Medulla oblongata (tissue), 1 donor: Measurements from ENCODE around the gene GNAI2.
A peak's percentile ranks its signal among the peaks of the same experiment; 100 is the strongest.

Source experiments
- DNase-seq: peaks from one replicate; pipeline ENCODE4 v3.0.0-alpha.2; 2015; ENCODE audit errors: extremely low spot score

Gene GNAI2

GRCh38 chr3:50235716-50236483 lies at the start of gene GNAI2:
Gene GNAI2, plus strand, starts transcription at chr3:50236204. Its CDS starts 132 bp downstream, at chr3:50236336.
- peak; percentile 100 for DNase-seq

DNA sequence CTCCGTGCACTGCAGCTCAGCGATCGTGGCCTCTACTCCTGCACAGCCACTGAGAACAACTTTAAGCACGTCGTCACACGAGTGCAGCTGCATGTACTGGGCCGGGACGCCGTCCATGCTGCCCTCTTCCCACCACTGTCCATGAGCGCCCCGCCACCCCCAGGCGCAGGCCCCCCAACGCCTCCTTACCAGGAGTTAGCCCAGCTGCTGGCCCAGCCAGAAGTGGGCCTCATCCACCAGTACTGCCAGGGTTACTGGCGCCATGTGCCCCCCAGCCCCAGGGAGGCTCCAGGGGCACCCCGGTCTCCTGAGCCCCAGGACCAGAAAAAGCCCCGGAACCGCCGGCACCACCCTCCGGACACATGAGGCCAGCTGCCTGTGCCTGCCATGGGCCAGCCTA lies 48.3 kb upstream of the GNAI2 start:
- DNase-seq, result no peak

DNA sequence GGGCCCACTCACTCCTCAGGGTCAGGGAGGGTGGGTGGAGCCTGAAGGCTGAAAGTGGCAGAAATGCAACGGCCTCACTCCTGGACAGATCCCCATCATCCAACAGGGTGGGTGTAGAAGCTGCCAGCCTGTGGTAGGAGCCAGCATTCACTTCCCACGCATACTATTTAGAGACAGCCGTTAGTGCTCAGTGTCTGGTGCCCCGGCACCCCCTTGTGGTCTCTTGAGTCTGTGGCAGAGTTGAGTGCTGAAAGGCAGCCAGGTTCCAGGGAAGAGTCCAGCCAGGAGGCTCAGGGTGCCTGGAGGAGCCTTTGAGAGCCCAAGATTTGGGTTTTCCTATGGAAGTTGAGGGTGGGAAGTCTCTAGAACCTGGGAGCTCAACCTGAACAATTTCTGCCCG lies 46.7 kb upstream of the GNAI2 start:
- peak; percentile 84 for DNase-seq

GRCh38 chr3:50189989-50190388 lies 46.0 kb upstream of the GNAI2 start:
- DNase-seq, result no peak

GRCh38 chr3:50190936-50191660 lies 44.9 kb upstream of the GNAI2 start, which contains the start of gene GNAT1:
Gene GNAT1, plus strand, starts transcription at chr3:50191610. Its CDS starts 116 bp downstream, at chr3:50191726.
- no peak for DNase-seq

DNA sequence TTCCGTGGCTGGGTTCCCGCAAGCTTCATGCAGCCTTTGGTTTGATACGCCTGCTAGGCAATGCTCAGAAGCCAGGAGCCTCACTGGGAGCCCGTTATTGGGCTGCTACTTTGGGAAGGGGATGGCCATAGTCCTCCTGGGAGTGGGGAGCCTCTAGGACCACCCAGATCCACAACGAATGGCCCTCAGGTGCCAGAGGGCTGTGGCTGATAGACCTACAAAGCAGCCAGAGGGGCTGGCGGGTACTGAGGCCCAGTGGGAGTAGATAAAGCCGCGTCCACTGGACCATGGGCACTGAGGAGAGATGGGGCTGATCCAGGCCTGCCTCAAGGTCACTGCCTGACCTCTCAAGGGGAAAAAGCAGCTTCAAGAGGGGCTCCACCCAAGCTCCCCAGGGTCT lies 43.9 kb upstream of the GNAI2 start:
- no peak for DNase-seq

- DNase-seq, result peak; percentile 67
Measured at GRCh38 chr3:50192689-50193141, 43.3 kb upstream of the GNAI2 start.

GRCh38 chr3:50193286-50193685 lies 42.7 kb upstream of the GNAI2 start:
- DNase-seq, result no peak

GRCh38 chr3:50193746-50194127 lies 42.3 kb upstream of the GNAI2 start:
- DNase-seq, result no peak

- DNase-seq, result peak; percentile 74
Measured at GRCh38 chr3:50194128-50194902, 41.7 kb upstream of the GNAI2 start.

- DNase-seq, result no peak
Measured at GRCh38 chr3:50194903-50195500, 41.0 kb upstream of the GNAI2 start.

- DNase-seq, result no peak
Measured at GRCh38 chr3:50195501-50196252, 40.3 kb upstream of the GNAI2 start.

DNA sequence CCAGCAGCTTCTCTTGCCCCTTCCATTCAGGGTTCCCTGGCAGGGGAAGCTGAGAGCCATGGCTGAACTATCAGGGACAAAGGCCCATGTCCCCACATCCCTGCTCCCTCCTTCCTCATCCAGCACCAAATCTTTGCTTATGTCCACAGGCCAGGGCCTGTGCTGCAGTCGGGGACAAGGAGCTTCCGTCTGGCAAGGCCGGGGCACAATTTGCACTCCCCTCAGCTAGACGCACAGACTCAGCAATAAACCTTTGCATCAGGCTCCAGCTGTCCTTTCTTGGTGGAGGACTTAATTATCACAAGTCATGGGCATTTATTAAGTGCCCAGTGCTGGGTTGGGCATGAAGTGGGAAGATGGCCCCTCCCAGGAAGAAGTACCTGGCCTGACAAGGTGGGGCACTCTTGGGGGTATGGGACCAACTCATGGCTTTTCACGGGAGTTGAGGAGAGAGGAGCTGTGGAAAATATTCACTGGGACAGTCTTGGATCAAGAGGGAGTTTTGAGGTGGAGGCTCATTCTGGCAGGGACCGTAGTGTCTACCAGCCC lies 39.7 kb upstream of the GNAI2 start:
- no peak for DNase-seq

- no peak for DNase-seq
Measured at GRCh38 chr3:50201573-50202315, 34.3 kb upstream of the GNAI2 start.

DNA sequence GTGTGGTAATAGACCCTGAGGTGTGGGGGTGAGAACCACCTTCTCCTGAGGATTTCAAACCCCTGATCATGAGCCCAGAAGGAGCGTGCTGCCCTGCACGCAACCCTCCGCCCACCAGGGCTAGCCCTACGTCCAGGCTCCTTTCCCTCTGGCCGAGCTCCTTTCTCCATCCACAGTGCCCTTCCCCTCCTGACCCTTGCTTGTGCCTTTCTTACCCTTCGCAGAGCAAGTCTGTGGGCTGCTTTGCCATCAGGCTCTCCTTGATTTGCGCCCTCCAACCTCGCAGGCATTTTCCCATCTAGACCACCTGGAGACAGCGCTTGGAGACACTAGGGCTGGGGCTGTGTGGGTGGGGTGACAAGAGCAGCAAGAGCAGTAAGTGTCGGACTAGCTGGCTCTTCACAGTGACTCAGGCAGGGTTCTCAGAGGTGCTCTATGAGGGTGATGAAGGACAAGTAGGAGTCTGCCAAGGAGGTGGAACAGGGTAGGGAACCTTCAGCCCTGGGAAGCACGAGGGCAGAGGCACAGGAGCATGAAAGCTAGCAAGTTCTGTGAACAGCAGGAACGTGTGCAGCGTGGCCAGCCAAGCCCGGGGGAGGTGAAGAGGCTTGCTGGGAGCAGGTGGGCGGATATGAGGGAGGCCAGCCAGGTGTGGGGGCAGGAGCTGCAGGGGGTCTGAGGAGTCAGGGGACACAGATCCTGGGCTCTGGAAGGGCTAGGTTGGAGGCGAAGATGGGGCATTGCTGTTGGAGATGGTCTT lies 33.5 kb upstream of the GNAI2 start:
- DNase-seq, result no peak

- no peak for DNase-seq
Measured at GRCh38 chr3:50203113-50203808, 32.7 kb upstream of the GNAI2 start.

GRCh38 chr3:50203809-50204803 lies 31.9 kb upstream of the GNAI2 start:
- DNase-seq, result no peak
